ENCODE data around the gene UAP1L1.

Gene UAP1L1

GRCh38 chr9:137103206-137103999, 26.1 kb downstream of the UAP1L1 start:
- DNase-seq: no peak

GRCh38 chr9:137105814-137106661, 28.7 kb downstream of the UAP1L1 start:
- no peak for DNase-seq

- no peak for DNase-seq
These were observed 29.4 kb downstream of the UAP1L1 start for GRCh38 chr9:137106662-137107250.

- no peak for DNase-seq
These were observed 30.1 kb downstream of the UAP1L1 start for GRCh38 chr9:137107312-137107921.

GRCh38 chr9:137107982-137108381, 30.7 kb downstream of the UAP1L1 start:
- no peak for DNase-seq

- no peak for DNase-seq
These were observed 31.4 kb downstream of the UAP1L1 start for GRCh38 chr9:137108608-137109249.

GRCh38 chr9:137109250-137110146, 32.2 kb downstream of the UAP1L1 start:
- no peak for DNase-seq

GRCh38 chr9:137110147-137110910, 33.0 kb downstream of the UAP1L1 start:
- no peak for DNase-seq

- no peak for DNase-seq
These were observed 33.8 kb downstream of the UAP1L1 start for GRCh38 chr9:137110911-137111787.

- DNase-seq: no peak
These were observed 34.7 kb downstream of the UAP1L1 start for GRCh38 chr9:137111788-137112563.

GRCh38 chr9:137112564-137113384, 35.5 kb downstream of the UAP1L1 start:
- no peak for DNase-seq

- DNase-seq: peak; percentile 45
These were observed 36.3 kb downstream of the UAP1L1 start for GRCh38 chr9:137113385-137114159.

- DNase-seq: no peak
These were observed 36.9 kb downstream of the UAP1L1 start for GRCh38 chr9:137114220-137114612.

- DNase-seq: peak; percentile 83
These were observed 37.5 kb downstream of the UAP1L1 start, which contains the start of gene DPP7 for GRCh38 chr9:137114613-137115393. Gene DPP7 (minus strand): TSS chr9:137114733. CDS start chr9:137114713, 20 bp downstream.

GRCh38 chr9:137115394-137116026, 38.2 kb downstream of the UAP1L1 start:
- DNase-seq: no peak

Measured in activated naive CD4-positive, alpha-beta T cell treated with anti-CD3 and anti-CD28 coated beads, Interleukin-2, amount 50 U/mL, for 16 hours (primary cell).